ENCODE data around the gene MED25.

The MED25 gene

DNA sequence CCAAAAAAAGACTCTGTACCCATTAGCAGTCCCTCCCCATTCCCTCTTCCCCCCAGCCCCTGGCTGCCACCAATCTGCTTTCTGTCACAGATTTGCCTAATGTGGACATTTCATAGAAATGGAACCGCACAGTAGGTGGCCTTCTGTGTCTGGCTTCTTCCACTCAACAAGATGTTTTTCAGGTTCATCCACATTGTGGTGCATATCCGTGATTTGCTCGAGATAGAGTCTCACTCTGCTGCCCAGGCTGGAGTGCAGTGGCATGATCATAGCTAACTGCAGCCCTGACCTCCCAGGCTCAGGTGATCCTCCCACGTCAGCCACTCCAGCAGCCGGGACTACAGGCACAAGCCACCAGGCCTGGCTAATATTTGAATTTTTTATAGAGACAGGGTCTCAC is 30.3 kb upstream of the MED25 start:
- Mint-ChIP-seq H3K4me3 (no peak overlapping the region), H3K27ac (no peak overlapping the region), H3K9me3 (no peaks in the 10 kb centered on the region), H3K27me3 (ENCODE audit: low read depth) (no peaks in the 10 kb centered on the region), H3K4me1 (ENCODE audit: low read depth) (no peaks in the 10 kb centered on the region), H3K36me3 (ENCODE audit: low read depth) (peaks cover 47% of the 10 kb centered on the region)
- DNase-seq (ENCODE audit: low spot score) = no peak

DNA sequence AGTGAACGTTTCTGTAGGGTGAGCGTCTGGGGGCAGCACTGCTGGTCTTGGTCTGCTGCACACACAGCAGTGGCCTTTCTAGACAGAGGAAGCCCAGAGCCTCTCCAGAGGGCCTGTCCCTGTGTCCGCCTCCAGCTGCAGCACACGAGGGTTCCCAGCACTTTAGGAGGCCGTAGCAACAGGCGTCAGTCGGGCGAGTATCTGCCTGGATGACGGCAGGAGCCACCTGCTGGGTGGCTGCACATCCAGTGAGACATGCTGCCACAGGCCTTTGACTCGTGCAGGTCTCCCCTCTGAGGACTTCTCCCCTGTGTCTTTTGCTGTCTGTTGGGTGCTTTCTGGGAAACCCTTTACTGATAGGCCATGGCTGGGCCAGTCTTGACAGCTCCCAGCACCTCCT is 29.2 kb upstream of the MED25 start:
- Mint-ChIP-seq H3K27ac (no peak overlapping the region), H3K4me1 (ENCODE audit: low read depth) (no peaks in the 10 kb centered on the region), H3K36me3 (ENCODE audit: low read depth) (peaks cover 42% of the 10 kb centered on the region), H3K4me3 (no peak overlapping the region), H3K27me3 (ENCODE audit: low read depth) (no peaks in the 10 kb centered on the region), H3K9me3 (no peaks in the 10 kb centered on the region)
- no peak for DNase-seq (ENCODE audit: low spot score)

DNA sequence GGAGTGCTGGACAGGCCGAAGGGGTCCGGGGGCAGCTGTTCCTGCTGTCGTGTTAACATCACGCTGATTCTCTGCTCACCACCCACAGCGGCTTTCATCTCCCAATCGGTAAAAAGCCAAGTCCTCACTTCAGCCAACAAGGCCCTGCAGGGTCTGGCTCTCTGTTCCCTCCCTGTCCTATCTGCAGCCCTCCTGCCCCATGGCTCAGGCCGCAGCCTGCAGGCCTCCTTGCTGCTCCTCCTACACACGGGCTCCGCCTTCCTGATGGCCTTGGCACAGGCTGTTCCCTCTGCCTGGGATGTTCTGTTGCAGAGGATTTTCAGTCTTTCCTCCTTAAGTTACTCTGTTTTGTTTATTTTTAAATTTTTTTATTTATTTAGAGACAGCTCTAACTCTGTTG is 27.2 kb upstream of the MED25 start:
- Mint-ChIP-seq H3K27me3 (ENCODE audit: low read depth) (no peaks in the 10 kb centered on the region), H3K27ac (no peak overlapping the region), H3K9me3 (no peaks in the 10 kb centered on the region), H3K36me3 (ENCODE audit: low read depth) (peaks cover 38% of the 10 kb centered on the region), H3K4me1 (ENCODE audit: low read depth) (no peaks in the 10 kb centered on the region), H3K4me3 (no peak overlapping the region)
- no peak for DNase-seq (ENCODE audit: low spot score)

DNA sequence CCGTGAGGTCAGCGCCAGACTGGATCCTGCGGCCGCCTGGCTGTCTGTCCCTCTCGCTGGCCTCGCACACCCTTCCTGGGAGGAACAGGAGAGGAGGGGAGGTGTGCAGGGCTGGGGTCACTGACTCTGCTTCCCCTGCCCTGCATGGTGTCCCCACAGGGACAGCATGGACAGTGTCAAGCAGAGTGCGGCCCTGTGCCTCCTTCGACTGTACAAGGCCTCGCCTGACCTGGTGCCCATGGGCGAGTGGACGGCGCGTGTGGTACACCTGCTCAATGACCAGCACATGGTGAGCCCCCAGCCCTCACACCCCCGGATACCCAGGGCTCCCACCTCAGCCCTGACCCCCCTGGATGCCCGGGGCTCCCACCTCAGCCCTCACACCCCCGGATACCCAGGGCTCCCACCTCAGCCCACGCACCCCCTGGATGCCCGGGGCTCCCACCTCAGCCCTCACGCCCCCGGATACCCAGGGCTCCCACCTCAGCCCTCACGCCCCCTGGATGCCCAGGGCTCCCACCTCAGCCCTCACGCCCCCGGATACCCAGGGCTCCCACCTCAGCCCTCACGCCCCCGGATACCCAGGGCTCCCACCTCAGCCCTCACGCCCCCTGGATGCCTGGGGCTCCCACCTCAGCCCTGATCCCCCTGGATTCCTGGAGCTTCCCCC is 26.2 kb upstream of the MED25 start:
- Mint-ChIP-seq H3K4me3 (no peak overlapping the region), H3K36me3 (ENCODE audit: low read depth) (peaks cover 38% of the 10 kb centered on the region)
- no peak for DNase-seq (ENCODE audit: low spot score)

DNA sequence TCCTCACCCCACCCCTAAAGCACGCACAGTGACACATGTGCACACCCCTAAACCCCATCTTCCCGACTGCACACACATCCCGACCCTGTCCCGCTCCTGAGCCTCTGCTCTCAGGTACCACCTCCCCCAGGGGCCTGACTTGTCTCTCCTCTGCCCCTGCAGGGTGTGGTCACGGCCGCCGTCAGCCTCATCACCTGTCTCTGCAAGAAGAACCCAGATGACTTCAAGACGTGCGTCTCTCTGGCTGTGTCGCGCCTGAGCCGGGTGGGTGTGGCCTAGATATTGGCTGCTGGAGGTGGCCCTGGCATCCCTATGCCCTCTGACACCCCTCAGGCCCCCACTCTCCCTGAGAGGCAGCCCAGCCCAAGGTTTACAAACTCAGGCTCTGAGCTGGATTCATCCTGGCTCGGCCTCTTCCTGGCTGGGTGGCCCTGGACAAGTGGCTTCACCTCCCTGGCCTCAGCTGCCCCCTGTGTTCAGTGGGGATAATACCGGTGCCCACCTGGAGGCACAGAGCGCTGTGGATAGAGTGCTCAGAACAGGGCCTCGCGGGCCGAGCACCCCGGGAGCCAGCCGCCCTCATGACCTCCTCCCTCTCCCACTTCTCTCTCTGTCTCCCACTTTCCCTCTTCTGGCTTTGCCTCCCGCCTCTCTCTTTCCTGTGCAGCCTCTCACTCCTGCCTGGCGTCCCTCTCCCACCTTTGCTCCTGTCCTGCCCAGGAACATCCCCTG is 25.1 kb upstream of the MED25 start:
- no peak for DNase-seq (ENCODE audit: low spot score)
- Mint-ChIP-seq H3K27me3 (ENCODE audit: low read depth) (no peaks in the 10 kb centered on the region), H3K36me3 (ENCODE audit: low read depth) (peaks cover 36% of the 10 kb centered on the region), H3K27ac (no peak overlapping the region), H3K4me3 (no peak overlapping the region), H3K4me1 (ENCODE audit: low read depth) (no peaks in the 10 kb centered on the region), H3K9me3 (no peaks in the 10 kb centered on the region)

More for the DNA sequence above, 26.2 kb upstream of the MED25 start:
- no peak overlapping the region for H3K27ac Mint-ChIP-seq
- H3K4me1 Mint-ChIP-seq (ENCODE audit: low read depth) = no peaks in the 10 kb centered on the region
- no peaks in the 10 kb centered on the region for H3K9me3 Mint-ChIP-seq
- H3K27me3 Mint-ChIP-seq (ENCODE audit: low read depth) = no peaks in the 10 kb centered on the region

GRCh38 chr19:49793561-49793840 is 24.6 kb upstream of the MED25 start:
- Mint-ChIP-seq H3K27me3 (ENCODE audit: low read depth) (no peaks in the 10 kb centered on the region), H3K9me3 (no peaks in the 10 kb centered on the region), H3K4me3 (no peak overlapping the region), H3K4me1 (ENCODE audit: low read depth) (no peaks in the 10 kb centered on the region), H3K27ac (no peak overlapping the region), H3K36me3 (ENCODE audit: low read depth) (peaks cover 34% of the 10 kb centered on the region)
- DNase-seq (ENCODE audit: low spot score) = peak; percentile 16

DNA sequence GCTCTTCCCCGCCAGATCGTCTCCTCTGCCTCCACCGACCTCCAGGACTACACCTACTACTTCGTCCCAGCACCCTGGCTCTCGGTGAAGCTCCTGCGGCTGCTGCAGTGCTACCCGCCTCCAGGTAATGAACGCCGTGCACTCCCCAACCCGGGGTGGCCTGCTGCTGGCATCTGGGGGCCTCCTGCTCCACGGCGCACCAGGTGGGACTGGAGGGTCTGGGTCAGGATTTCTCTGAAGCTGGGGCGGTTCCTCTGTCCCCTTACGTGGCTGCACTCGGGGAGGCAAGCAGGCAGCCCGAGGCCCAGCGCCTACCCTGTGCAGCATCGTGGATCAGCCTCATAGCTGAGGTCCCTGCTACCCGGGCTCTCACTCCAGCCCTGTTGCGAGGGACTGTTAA is 22.5 kb upstream of the MED25 start:
- H3K4me3 Mint-ChIP-seq = no peak overlapping the region
- no peaks in the 10 kb centered on the region for H3K4me1 Mint-ChIP-seq (ENCODE audit: low read depth)
- no peak for DNase-seq (ENCODE audit: low spot score)
- no peaks in the 10 kb centered on the region for H3K27me3 Mint-ChIP-seq (ENCODE audit: low read depth)
- peaks cover 34% of the 10 kb centered on the region for H3K36me3 Mint-ChIP-seq (ENCODE audit: low read depth)
- no peaks in the 10 kb centered on the region for H3K9me3 Mint-ChIP-seq
- H3K27ac Mint-ChIP-seq = no peak overlapping the region

GRCh38 chr19:49798574-49798973 is 19.5 kb upstream of the MED25 start:
- no peaks in the 10 kb centered on the region for H3K9me3 Mint-ChIP-seq
- H3K27me3 Mint-ChIP-seq (ENCODE audit: low read depth) = no peaks in the 10 kb centered on the region
- peaks cover 34% of the 10 kb centered on the region for H3K36me3 Mint-ChIP-seq (ENCODE audit: low read depth)
- DNase-seq (ENCODE audit: low spot score) = no peak
- no peaks in the 10 kb centered on the region for H3K4me1 Mint-ChIP-seq (ENCODE audit: low read depth)
- H3K4me3 Mint-ChIP-seq = no peak overlapping the region
- no peak overlapping the region for H3K27ac Mint-ChIP-seq

DNA sequence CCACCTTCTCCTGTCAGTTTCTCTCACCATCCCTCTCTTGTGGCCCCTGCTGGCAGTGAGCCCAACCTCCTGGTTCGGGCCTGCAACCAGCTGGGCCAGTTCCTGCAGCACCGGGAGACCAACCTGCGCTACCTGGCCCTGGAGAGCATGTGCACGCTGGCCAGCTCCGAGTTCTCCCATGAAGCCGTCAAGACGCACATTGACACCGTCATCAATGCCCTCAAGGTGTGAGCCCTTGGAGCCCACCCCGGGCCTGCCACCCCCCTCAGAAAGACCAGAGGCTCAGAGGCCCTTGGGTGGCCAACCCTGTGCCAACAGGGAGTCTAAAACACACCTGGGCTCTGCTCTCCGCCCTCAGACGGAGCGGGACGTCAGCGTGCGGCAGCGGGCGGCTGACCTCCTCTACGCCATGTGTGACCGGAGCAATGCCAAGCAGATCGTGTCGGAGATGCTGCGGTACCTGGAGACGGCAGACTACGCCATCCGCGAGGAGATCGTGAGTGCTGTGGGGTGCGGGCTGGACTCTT is 18.8 kb upstream of the MED25 start:
- H3K27ac Mint-ChIP-seq = no peak overlapping the region
- no peaks in the 10 kb centered on the region for H3K4me1 Mint-ChIP-seq (ENCODE audit: low read depth)
- no peak overlapping the region for H3K4me3 Mint-ChIP-seq
- no peaks in the 10 kb centered on the region for H3K9me3 Mint-ChIP-seq
- H3K27me3 Mint-ChIP-seq (ENCODE audit: low read depth) = no peaks in the 10 kb centered on the region
- no peak for DNase-seq (ENCODE audit: low spot score)
- H3K36me3 Mint-ChIP-seq (ENCODE audit: low read depth) = peaks cover 34% of the 10 kb centered on the region

GRCh38 chr19:49799798-49800376 is 18.2 kb upstream of the MED25 start:
- no peak for DNase-seq (ENCODE audit: low spot score)
- no peaks in the 10 kb centered on the region for H3K27me3 Mint-ChIP-seq (ENCODE audit: low read depth)
- H3K27ac Mint-ChIP-seq = no peak overlapping the region
- peaks cover 31% of the 10 kb centered on the region for H3K36me3 Mint-ChIP-seq (ENCODE audit: low read depth)
- no peaks in the 10 kb centered on the region for H3K4me1 Mint-ChIP-seq (ENCODE audit: low read depth)
- H3K9me3 Mint-ChIP-seq = no peaks in the 10 kb centered on the region
- H3K4me3 Mint-ChIP-seq = no peak overlapping the region

DNA sequence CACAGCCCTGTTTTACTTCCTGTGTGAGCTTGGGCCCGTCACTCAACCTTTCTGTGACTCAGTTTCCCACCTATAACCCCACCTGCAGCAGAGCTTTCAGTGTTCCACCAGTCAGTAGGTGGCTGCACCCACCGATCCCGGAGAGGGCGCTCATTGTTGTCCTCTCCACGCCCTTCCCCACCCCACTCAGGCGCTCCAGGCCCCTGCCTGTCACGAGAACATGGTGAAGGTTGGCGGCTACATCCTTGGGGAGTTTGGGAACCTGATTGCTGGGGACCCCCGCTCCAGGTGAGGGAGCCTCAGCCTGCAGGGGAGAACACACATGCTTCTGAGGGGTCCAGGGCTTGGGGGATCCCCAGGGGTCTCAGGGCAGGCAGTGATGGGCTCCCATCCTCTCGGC is 17.3 kb upstream of the MED25 start:
- H3K36me3 Mint-ChIP-seq (ENCODE audit: low read depth) = peaks cover 30% of the 10 kb centered on the region
- no peaks in the 10 kb centered on the region for H3K9me3 Mint-ChIP-seq

DNA sequence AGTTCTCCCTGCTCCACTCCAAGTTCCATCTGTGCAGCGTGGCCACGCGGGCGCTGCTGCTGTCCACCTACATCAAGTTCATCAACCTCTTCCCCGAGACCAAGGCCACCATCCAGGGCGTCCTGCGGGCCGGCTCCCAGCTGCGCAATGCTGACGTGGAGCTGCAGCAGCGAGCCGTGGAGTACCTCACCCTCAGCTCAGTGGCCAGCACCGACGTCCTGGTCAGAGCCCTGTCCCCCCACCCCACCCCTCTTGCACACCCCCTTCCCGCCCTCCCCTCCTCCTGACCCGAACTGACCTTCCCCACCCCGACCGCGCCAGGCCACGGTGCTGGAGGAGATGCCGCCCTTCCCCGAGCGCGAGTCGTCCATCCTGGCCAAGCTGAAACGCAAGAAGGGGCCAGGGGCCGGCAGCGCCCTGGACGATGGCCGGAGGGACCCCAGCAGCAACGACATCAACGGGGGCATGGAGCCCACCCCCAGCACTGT is 16.6 kb upstream of the MED25 start:
- Mint-ChIP-seq H3K27me3 (ENCODE audit: low read depth) (no peaks in the 10 kb centered on the region), H3K27ac (no peak overlapping the region), H3K4me3 (no peak overlapping the region), H3K4me1 (ENCODE audit: low read depth) (no peaks in the 10 kb centered on the region), H3K36me3 (ENCODE audit: low read depth) (peaks cover 32% of the 10 kb centered on the region), H3K9me3 (no peaks in the 10 kb centered on the region)
- no peak for DNase-seq (ENCODE audit: low spot score)

More for the DNA sequence above, 17.3 kb upstream of the MED25 start:
- Mint-ChIP-seq H3K27ac (no peak overlapping the region), H3K27me3 (ENCODE audit: low read depth) (no peaks in the 10 kb centered on the region), H3K4me3 (no peak overlapping the region), H3K4me1 (ENCODE audit: low read depth) (no peaks in the 10 kb centered on the region)
- DNase-seq (ENCODE audit: low spot score) = no peak

GRCh38 chr19:49801966-49802661 is 16.0 kb upstream of the MED25 start:
- Mint-ChIP-seq H3K27me3 (ENCODE audit: low read depth) (no peaks in the 10 kb centered on the region), H3K36me3 (ENCODE audit: low read depth) (peaks cover 28% of the 10 kb centered on the region), H3K4me3 (no peak overlapping the region), H3K27ac (no peak overlapping the region), H3K9me3 (no peaks in the 10 kb centered on the region), H3K4me1 (ENCODE audit: low read depth) (no peaks in the 10 kb centered on the region)
- no peak for DNase-seq (ENCODE audit: low spot score)
